HepG2 (cell line): ENCODE results near the gene NUP88.

Experiments
- BCL3 ChIP-seq: sonication (generic); formaldehyde crosslinking; IDR thresholded peaks from 2 replicates; pipeline ENCODE4 v1.5.1; 2020; ENCODE audit warnings: mild to moderate bottlenecking, missing genetic modification reagents, moderate library complexity
- CERS6 ChIP-seq: sonication (generic); formaldehyde crosslinking; IDR thresholded peaks from 2 replicates; pipeline ENCODE4 v1.5.0; 2020; ENCODE audit warnings: missing genetic modification reagents
- CTCF ChIP-seq: sonication (generic); formaldehyde crosslinking; IDR thresholded peaks from 2 replicates; pipeline ENCODE4 v1.5.0; 2020; ENCODE audit warnings: mild to moderate bottlenecking, missing genetic modification reagents, moderate library complexity
- JARID2 ChIP-seq: sonication (generic); formaldehyde crosslinking; IDR thresholded peaks from 2 replicates; pipeline ENCODE4 v1.8.1; 2023; ENCODE audit warnings: missing genetic modification reagents, inconsistent platforms; ENCODE audit not compliant: insufficient replicate concordance
- KLF16 ChIP-seq, 2 experiments: sonication (generic) in 1 of 2; formaldehyde crosslinking in 1 of 2; IDR thresholded peaks; 2 replicates each; pipeline versions ENCODE4 v1.6.1 to v1.8.0; 2016 to 2023; ENCODE audit warnings: missing genetic modification reagents in 2 of 2, missing compliant biosample characterization in 1 of 2
- LRRFIP1 ChIP-seq: sonication (generic); formaldehyde crosslinking; conservative IDR thresholded peaks from 2 replicates; pipeline ENCODE4 v1.4.0; 2020; ENCODE audit warnings: missing genetic modification reagents
- MAFK ChIP-seq, 2 experiments: IDR thresholded peaks in 1 of 2; conservative IDR thresholded peaks in 1 of 2; 2 replicates each; pipeline ENCODE4 v1.6.1; 2011; ENCODE audit warnings: improper control_type of control experiment in 2 of 2, low read length in 2 of 2
- MTA3 ChIP-seq: sonication (generic); formaldehyde crosslinking; IDR thresholded peaks from 2 replicates; pipeline ENCODE4 v1.4.0; 2020; ENCODE audit warnings: missing genetic modification reagents
- TBP ChIP-seq: sonication (generic); formaldehyde crosslinking; IDR thresholded peaks from 2 replicates; pipeline ENCODE4 v1.5.0; 2020; ENCODE audit warnings: missing genetic modification reagents
- ZNF3 ChIP-seq: IDR thresholded peaks from 2 replicates; pipeline ENCODE4 v1.7.0; 2017; ENCODE audit warnings: inconsistent platforms
- ZNF558 ChIP-seq: sonication (generic); formaldehyde crosslinking; IDR thresholded peaks from 2 replicates; pipeline ENCODE4 v1.9.0; 2022; ENCODE audit warnings: mild to moderate bottlenecking, missing genetic modification reagents, borderline replicate concordance
- ZNF792 ChIP-seq: IDR thresholded peaks from 2 replicates; pipeline ENCODE4 v1.6.1; 2016

GRCh38 chr17:5381542-5381941 is 37.9 kb downstream of the NUP88 start:
- TF ChIP-seq MAFK (conservative IDR thresholded peaks at IDR 0.05 in 1 of 2, IDR thresholded peaks at IDR 0.05 in 1 of 2; ENCODE audit: low read length in 2 of 2) (no peak; a peak in 1 of 4 replicates), LRRFIP1 (CRISPR knock-in tag) (no peak), CERS6 (CRISPR knock-in tag) (no peak), TBP (CRISPR knock-in tag) (no peak), ZNF3 (CRISPR knock-in tag) (no peak), JARID2 (CRISPR knock-in tag) (no peak), MTA3 (CRISPR knock-in tag) (no peak), ZNF558 (CRISPR knock-in tag) (no peak), BCL3 (no peak), CTCF (no peak), ZNF792 (CRISPR knock-in tag) (no peak), KLF16 (CRISPR knock-in tag; IDR thresholded peaks at IDR 0.05) (no peak)
